RWPE2 (cell line): ENCODE measurements around the gene TARDBP.

ENCODE experiments used
- ATAC-seq: fragments of 200-7000 bp; cut with Tn5 transposase; 3 replicates; pipeline ENCODE4 v1.9.1; 2021; ENCODE audit warnings: low read depth
- DNase-seq: peaks from one replicate; pipeline ENCODE4 v3.0.0-alpha.2; 2020; ENCODE audit warnings: low spot score
- H3K27ac ChIP-seq: fragments of 450-650 bp; 2 replicates; pipeline ENCODE4 v1.5.1; 2017; ENCODE audit warnings: mild to moderate bottlenecking; ENCODE audit not compliant: poor library complexity, severe bottlenecking
- H3K27me3 ChIP-seq: fragments of 250-450 bp; sonication (Bioruptor Pico); 2 replicates; pipeline ENCODE4 v1.5.1; 2021; ENCODE audit warnings: mild to moderate bottlenecking, moderate library complexity; ENCODE audit not compliant: insufficient read depth, poor library complexity, severe bottlenecking
- H3K36me3 ChIP-seq: fragments of 250-450 bp; sonication (Bioruptor Pico); 2 replicates; pipeline ENCODE4 v1.5.1; 2020; ENCODE audit warnings: low read depth, mild to moderate bottlenecking, moderate library complexity
- H3K4me1 ChIP-seq: fragments of 250-450 bp; sonication (Bioruptor Pico); 2 replicates; pipeline ENCODE4 v1.5.1; 2021; ENCODE audit warnings: mild to moderate bottlenecking, moderate library complexity; ENCODE audit not compliant: insufficient read depth, poor library complexity, severe bottlenecking
- H3K4me3 ChIP-seq: fragments of 250-450 bp; sonication (Bioruptor Pico); 2 replicates; pipeline ENCODE4 v1.5.1; 2021; ENCODE audit warnings: mild to moderate bottlenecking, moderate library complexity; ENCODE audit not compliant: severe bottlenecking
- H3K9me3 ChIP-seq: fragments of 250-450 bp; sonication (Bioruptor Pico); 2 replicates; pipeline ENCODE4 v1.5.1; 2021; ENCODE audit warnings: mild to moderate bottlenecking, moderate library complexity; ENCODE audit not compliant: severe bottlenecking
- CTCF ChIP-seq: fragments of 450-650 bp; IDR thresholded peaks from one replicate; pipeline ENCODE4 v1.5.1; 2017; ENCODE audit warnings: mild to moderate bottlenecking, moderate library complexity; ENCODE audit not compliant: poor library complexity, severe bottlenecking

TARDBP gene

DNA sequence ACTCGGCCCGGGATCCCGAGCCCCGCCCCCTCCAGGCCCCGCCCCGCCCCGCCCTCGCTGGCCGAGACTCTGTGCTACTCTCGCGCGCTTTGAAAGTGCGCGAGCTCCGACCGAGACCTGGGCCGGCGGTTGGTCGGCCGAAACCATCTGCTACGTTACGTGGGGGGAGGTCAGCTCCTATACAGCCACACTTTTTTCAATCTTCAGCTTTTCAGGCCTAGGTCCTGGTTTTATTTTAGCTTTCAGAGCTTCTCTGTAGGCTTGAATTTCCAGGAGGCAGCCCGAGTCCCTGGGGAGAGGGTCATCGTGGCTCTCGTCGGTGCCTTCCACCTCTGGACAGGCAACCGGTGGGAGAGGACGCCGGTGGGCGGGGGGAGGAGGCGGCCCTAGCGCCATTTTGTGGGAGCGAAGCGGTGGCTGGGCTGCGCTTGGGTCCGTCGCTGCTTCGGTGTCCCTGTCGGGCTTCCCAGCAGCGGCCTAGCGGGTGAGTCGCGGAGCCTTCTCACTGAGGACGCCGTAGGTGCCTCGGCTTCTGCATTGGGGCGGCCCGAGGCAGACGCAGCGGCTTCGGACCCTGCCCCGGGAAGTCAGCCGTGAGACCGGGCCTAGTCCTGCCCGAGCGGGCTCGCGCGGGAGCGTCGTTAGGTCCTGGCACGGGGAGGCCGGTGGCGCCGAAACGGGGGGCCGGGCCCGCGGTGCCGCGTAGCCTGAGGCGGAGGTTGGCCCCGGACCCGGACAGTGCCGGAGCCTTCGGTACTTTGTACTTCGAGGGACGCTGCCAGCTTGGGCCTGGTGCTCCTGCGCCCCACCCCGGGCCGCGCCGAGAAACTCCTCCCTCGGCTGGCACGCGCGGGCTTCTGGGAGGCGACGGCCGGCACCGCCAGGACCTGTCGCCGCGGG, at the start of gene TARDBP:
TARDBP (plus strand) TSS at position 395 of the 900 bp plus-strand sequence. CDS start 1,074 bp downstream, outside the sequence.
- Histone ChIP-seq H3K9me3 (no peaks in the 10 kb centered on the region), H3K27me3 (no peaks in the 10 kb centered on the region), H3K27ac (peak within 1 kb of the TSS; percentile 63), H3K36me3 (peaks cover 45% of the 10 kb centered on the region), H3K4me1 (peaks cover 14% of the 10 kb centered on the region), H3K4me3 (peak within 1 kb of the TSS; percentile 89)
- no peak for TF ChIP-seq CTCF
- peak; percentile 83 for ATAC-seq
- peak; percentile 85 for DNase-seq

GRCh38 chr1:10965546-10966226, 46.8 kb upstream of the TARDBP start:
- Histone ChIP-seq H3K27me3 (no peaks in the 10 kb centered on the region), H3K27ac (no peak overlapping the region), H3K9me3 (no peaks in the 10 kb centered on the region), H3K36me3 (no peaks in the 10 kb centered on the region), H3K4me1 (no peaks in the 10 kb centered on the region), H3K4me3 (no peak overlapping the region)
- ATAC-seq: no peak; the same call in 2 of the 3 replicates
- no peak for TF ChIP-seq CTCF
- no peak for DNase-seq

DNA sequence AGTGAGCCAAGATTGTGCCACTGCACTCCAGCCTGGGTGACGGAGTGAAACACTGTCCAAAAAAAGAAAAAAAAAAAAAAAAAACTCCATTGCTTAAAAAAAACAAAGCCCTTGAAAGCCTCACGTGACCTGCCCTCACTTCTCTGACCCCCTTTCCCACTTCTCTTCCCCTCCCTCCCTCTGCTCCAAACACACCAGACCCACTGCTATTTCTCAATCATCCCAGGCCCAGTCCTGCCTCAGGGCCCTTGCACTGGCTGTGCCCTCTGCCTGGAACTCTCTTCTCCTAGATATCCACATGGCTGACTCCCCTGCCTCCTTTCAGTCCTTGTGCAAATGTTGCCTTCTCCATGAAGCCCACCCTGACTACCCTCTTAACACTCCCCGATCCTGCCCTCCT, 45.4 kb upstream of the TARDBP start:
- H3K36me3 ChIP-seq: no peaks in the 10 kb centered on the region
- H3K9me3 ChIP-seq: no peaks in the 10 kb centered on the region
- H3K27ac ChIP-seq: no peak overlapping the region
- TF ChIP-seq CTCF: no peak
- H3K4me1 ChIP-seq: no peaks in the 10 kb centered on the region
- no peaks in the 10 kb centered on the region for H3K27me3 ChIP-seq
- ATAC-seq (no peak), DNase-seq (no peak)
- no peak overlapping the region for H3K4me3 ChIP-seq

DNA sequence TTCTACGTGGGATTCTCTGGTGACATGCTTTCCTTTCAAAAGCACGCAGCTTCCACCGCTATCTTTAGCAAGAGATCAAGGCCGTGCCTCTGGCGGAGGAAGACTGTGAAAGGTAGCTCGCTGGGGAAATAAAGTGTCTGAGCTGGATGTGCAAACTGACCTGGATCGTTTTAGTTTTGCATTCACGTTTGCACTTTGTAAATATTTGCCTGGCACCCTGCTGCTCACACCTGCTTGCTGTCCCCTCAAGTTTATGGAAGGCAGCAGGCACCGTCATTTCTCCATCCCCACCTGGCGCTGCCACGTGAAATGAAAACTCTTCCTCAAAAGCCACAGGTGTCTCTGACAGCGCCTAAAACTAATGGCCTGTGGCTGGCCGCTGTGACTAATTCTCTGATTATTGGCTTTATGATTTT, 44.0 kb upstream of the TARDBP start:
- H3K4me3 ChIP-seq: peak overlapping the region; percentile 15
- H3K27ac ChIP-seq: no peak overlapping the region
- H3K9me3 ChIP-seq: no peaks in the 10 kb centered on the region
- no peak; the same call in 2 of the 3 replicates for ATAC-seq
- H3K27me3 ChIP-seq: no peaks in the 10 kb centered on the region
- no peaks in the 10 kb centered on the region for H3K36me3 ChIP-seq
- no peak for DNase-seq
- H3K4me1 ChIP-seq: no peaks in the 10 kb centered on the region
- no peak for TF ChIP-seq CTCF
